Activated CD4-positive, alpha-beta memory T cell treated with anti-CD3 and anti-CD28 coated beads, Interleukin-2, amount 10 ng/mL, durations not matched to agents 7 days and 5 days (primary cell): ENCODE results near the gene TAGLN3. TPM values are rescaled to one million over a fixed set of nuclear protein-coding genes. Genes with fewer than 3 reads are reported as not detected.

Experiments
- CTCF ChIA-PET: fragments of 350-600 bp; sonication (Branson Sonifier 250); formaldehyde crosslinking; loops from one replicate; lab custom pipeline; 2021; ENCODE audit warnings: antibody characterized with exemption, inconsistent platforms; lab: Charles Lee
- POLR2A ChIA-PET: fragments of 350-600 bp; sonication (Branson Sonifier 250); formaldehyde crosslinking; loops from one replicate; lab custom pipeline; 2021; ENCODE audit warnings: antibody characterized with exemption; lab: Charles Lee
- DNase-seq: peaks from one replicate; pipeline ENCODE4 v3.0.0-alpha.2; 2020
- H3K27ac Mint-ChIP-seq: one replicate; pipeline ENCODE4 v1.8.0; 2021; ENCODE audit warnings: mild to moderate bottlenecking, mixed read lengths
- H3K27me3 Mint-ChIP-seq: one replicate; pipeline ENCODE4 v1.8.0; 2021; ENCODE audit warnings: mixed read lengths
- H3K36me3 Mint-ChIP-seq: one replicate; pipeline ENCODE4 v1.8.0; 2021; ENCODE audit warnings: low read depth, mixed read lengths
- H3K4me1 Mint-ChIP-seq: one replicate; pipeline ENCODE4 v1.8.0; 2021; ENCODE audit warnings: mixed read lengths
- H3K4me3 Mint-ChIP-seq: one replicate; pipeline ENCODE4 v1.8.0; 2021; ENCODE audit warnings: mild to moderate bottlenecking, mixed read lengths
- H3K9me3 Mint-ChIP-seq: one replicate; pipeline ENCODE4 v1.8.0; 2021; ENCODE audit warnings: mixed read lengths
- total RNA-seq, 2 experiments: library from RNA; stranded (reverse); gene quantifications; one replicate each; pipeline ENCODE4 v1.2.3, GENCODE V29; 2021

The TAGLN3 gene
- total RNA-seq, 2 experiments from 2014 or later, result 0.18 TPM; not detected in 1

GRCh38 chr3:112002096-112002971, 3.6 kb downstream of the TAGLN3 start:
- Mint-ChIP-seq H3K4me1 (peaks cover 29% of the 10 kb centered on the region), H3K4me3 (no peak overlapping the region), H3K9me3 (no peaks in the 10 kb centered on the region), H3K36me3 (no peaks in the 10 kb centered on the region), H3K27ac (peak overlapping the region; percentile 27), H3K27me3 (no peaks in the 10 kb centered on the region)
- CTCF ChIA-PET, result interaction anchor here (1.4 to 4.8 kb wide), 3 partner anchors 11 to 24 kb away, joined by 5 to 32 read pairs (median 29); partner anchors contain the start of gene ABHD10
- POLR2A ChIA-PET, result interaction anchor here (0.7 to 1.3 kb wide), 3 partner anchors 9 to 78 kb away, joined by 3 read pairs; no protein-coding TSS in a partner anchor
- DNase-seq, result no peak

DNA sequence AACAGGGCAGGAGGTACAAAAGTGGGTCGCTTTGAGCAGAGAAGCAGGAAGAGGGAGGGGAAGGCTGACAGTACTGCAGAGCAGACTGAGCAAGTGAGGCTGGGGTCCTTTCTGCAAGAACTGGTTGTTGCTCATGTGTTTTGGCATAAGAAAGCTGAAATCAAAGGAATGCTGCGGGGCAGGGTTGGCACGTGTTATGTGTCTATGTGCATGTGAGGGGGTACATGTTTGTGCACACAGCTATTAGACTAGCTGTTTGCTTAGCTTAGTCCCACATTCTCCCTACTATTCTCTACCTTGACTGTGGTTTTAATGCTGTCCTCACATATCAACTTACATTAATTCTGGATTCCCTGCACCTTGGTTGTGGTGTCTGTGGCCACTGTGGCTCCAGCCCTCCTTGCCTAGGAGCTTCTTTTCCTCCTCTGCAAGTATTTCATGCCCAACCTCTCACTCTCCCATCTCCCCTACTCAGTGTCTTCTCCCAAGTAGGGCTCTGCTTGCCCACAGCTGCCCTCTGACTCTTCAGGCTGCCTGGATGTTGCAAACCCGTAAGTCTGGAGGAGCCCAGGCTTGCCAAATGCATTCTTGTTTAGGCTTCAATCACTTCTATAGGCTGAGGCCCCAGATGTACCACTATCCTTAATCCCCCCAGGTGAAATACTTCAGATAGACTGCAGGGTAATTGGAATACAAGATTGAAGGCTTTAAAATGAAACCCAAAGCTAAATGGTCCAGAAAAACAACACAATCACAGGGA, 4.8 kb downstream of the TAGLN3 start:
- no peak for DNase-seq
- H3K27me3 Mint-ChIP-seq, result no peaks in the 10 kb centered on the region
- no peak overlapping the region for H3K4me3 Mint-ChIP-seq
- ChIA-PET POLR2A (interaction anchor here (0.7 to 1.3 kb wide), 2 partner anchors 10 to 79 kb away, joined by 3 read pairs; no protein-coding TSS in a partner anchor), CTCF (interaction anchor here (1.2 to 4.8 kb wide), 5 partner anchors 10 to 36 kb away, joined by 3 to 32 read pairs (median 5); partner anchors contain the start of gene ABHD10)
- H3K9me3 Mint-ChIP-seq, result no peaks in the 10 kb centered on the region
- H3K4me1 Mint-ChIP-seq, result peaks cover 29% of the 10 kb centered on the region
- H3K36me3 Mint-ChIP-seq, result no peaks in the 10 kb centered on the region
- no peak overlapping the region for H3K27ac Mint-ChIP-seq

- Mint-ChIP-seq H3K36me3 (no peaks in the 10 kb centered on the region), H3K9me3 (no peaks in the 10 kb centered on the region), H3K27ac (no peak overlapping the region), H3K4me1 (peaks cover 29% of the 10 kb centered on the region), H3K4me3 (no peak overlapping the region), H3K27me3 (no peaks in the 10 kb centered on the region)
- ChIA-PET CTCF (interaction anchor here (1.2 to 4.3 kb wide), 3 partner anchors 9 to 37 kb away, joined by 3 to 32 read pairs (median 5); no protein-coding TSS in a partner anchor), POLR2A (interaction anchor here (1.4 kb wide), 1 partner anchor 9 kb away, joined by 5 read pairs; no protein-coding TSS in a partner anchor)
- no peak for DNase-seq
These were observed 5.5 kb downstream of the TAGLN3 start for GRCh38 chr3:112004187-112004586.

DNA sequence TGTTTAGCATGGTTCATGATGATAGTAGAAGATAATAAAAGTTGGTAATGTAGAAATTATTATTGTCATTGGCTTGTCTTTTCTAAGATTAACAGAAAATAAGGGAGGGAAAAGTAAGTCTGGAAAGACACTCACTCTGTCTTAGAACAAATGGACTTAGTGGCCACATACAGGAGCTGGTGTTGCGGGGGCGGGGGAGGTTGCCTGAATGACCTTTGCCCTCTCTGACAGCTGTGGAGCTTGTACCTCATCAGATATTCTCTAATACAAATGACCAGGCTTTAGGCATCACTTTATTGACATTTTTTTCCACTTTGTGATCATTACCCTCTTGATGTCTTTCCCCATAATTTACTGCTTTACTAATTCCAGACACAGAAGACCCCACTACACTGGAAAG, 5.9 kb downstream of the TAGLN3 start:
- POLR2A ChIA-PET, result interaction anchor here (1.4 kb wide), 1 partner anchor 9 kb away, joined by 5 read pairs; no protein-coding TSS in a partner anchor
- Mint-ChIP-seq H3K27me3 (no peaks in the 10 kb centered on the region), H3K27ac (no peak overlapping the region), H3K4me1 (peaks cover 29% of the 10 kb centered on the region), H3K36me3 (no peaks in the 10 kb centered on the region), H3K4me3 (no peak overlapping the region), H3K9me3 (no peaks in the 10 kb centered on the region)
- DNase-seq, result no peak
- CTCF ChIA-PET, result interaction anchor here (1.2 to 4.3 kb wide), 3 partner anchors 8 to 37 kb away, joined by 3 to 32 read pairs (median 5); no protein-coding TSS in a partner anchor

DNA sequence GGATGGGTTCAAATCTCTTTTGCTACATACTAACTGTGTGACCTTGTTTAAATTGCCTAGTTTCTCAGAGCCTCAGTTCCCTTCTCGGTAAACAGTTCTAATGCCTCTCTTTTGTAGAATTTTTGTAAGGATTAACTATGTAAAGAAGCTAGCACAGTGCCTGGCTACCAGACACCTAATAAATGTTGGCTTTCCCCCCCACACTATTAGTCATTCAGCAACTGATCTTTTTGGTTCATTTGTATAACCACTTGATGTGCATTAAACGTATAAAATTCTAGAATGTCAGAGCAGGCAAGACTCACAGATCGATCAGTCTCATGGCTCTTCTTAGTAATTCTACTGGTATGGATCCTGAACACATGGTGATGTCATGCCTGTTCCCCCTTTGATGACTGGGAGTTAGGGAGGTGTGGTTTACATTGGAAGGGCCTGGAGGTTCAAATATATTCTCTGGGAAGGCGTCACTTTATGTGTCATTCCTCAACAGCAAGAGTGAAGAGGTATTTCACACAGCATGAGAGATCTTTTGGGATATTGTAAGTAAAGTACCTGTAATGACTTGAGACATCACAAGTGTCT, 6.5 kb downstream of the TAGLN3 start:
- H3K4me3 Mint-ChIP-seq, result no peak overlapping the region
- H3K27ac Mint-ChIP-seq, result no peak overlapping the region
- ChIA-PET CTCF (interaction anchor here (1.2 to 4.3 kb wide), 2 partner anchors 8 to 38 kb away, joined by 3 to 32 read pairs; no protein-coding TSS in a partner anchor), POLR2A (interaction anchor here (1.4 kb wide), 1 partner anchor 8 kb away, joined by 5 read pairs; no protein-coding TSS in a partner anchor)
- H3K4me1 Mint-ChIP-seq, result peaks cover 29% of the 10 kb centered on the region
- H3K9me3 Mint-ChIP-seq, result no peaks in the 10 kb centered on the region
- DNase-seq, result no peak
- H3K27me3 Mint-ChIP-seq, result no peaks in the 10 kb centered on the region
- H3K36me3 Mint-ChIP-seq, result no peaks in the 10 kb centered on the region

DNA sequence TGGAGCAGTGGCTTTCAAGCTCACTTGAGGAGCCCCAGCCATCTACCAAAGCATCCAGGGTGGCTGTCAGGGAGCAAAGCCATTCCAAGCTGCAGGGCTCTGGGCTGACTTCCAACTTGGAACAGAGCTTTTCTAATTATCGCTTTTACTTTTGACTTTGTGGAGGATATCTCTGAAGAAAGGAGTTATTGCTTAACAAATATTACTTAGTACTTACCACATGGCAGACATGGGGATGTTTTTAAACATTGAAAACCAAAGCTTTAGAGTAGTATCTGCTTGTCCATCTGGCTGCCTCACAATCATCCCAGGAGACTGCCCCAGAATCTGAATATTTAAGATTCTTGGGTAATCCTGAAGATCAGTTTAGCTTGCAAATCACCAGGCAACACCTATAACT, 8.9 kb downstream of the TAGLN3 start:
- ChIA-PET POLR2A (interaction anchor here (1.3 kb wide), 1 partner anchor 29 kb away, joined by 3 read pairs; the partner anchor contains the start of gene ABHD10), CTCF (interaction anchor here (3.3 kb wide), 1 partner anchor 19 kb away, joined by 15 read pairs; no protein-coding TSS in a partner anchor)
- no peaks in the 10 kb centered on the region for H3K27me3 Mint-ChIP-seq
- H3K27ac Mint-ChIP-seq, result no peak overlapping the region
- H3K36me3 Mint-ChIP-seq, result no peaks in the 10 kb centered on the region
- peaks cover 24% of the 10 kb centered on the region for H3K4me1 Mint-ChIP-seq
- H3K9me3 Mint-ChIP-seq, result no peaks in the 10 kb centered on the region
- no peak for DNase-seq
- no peak overlapping the region for H3K4me3 Mint-ChIP-seq

- CTCF ChIA-PET, result interaction anchor here (0.7 to 8.2 kb wide), 2 partner anchors 18 to 293 kb away, joined by 3 to 202 read pairs; no protein-coding TSS in a partner anchor
- peaks cover 20% of the 10 kb centered on the region for H3K4me1 Mint-ChIP-seq
- no peak for DNase-seq
- no peak overlapping the region for H3K4me3 Mint-ChIP-seq
- no peaks in the 10 kb centered on the region for H3K36me3 Mint-ChIP-seq
- no peaks in the 10 kb centered on the region for H3K27me3 Mint-ChIP-seq
- H3K9me3 Mint-ChIP-seq, result no peaks in the 10 kb centered on the region
- POLR2A ChIA-PET, result no interaction called here
- H3K27ac Mint-ChIP-seq, result no peak overlapping the region
These were observed 10.9 kb downstream of the TAGLN3 start for GRCh38 chr3:112009670-112010069.

GRCh38 chr3:112010636-112011035, 11.9 kb downstream of the TAGLN3 start:
- CTCF ChIA-PET, result interaction anchor here (4.2 to 8.2 kb wide), 2 partner anchors 19 to 293 kb away, joined by 87 to 202 read pairs; no protein-coding TSS in a partner anchor
- POLR2A ChIA-PET, result no interaction called here

GRCh38 chr3:112011376-112011940, 12.7 kb downstream of the TAGLN3 start:
- H3K4me1 Mint-ChIP-seq, result peaks cover 17% of the 10 kb centered on the region
- H3K9me3 Mint-ChIP-seq, result no peaks in the 10 kb centered on the region
- no peak overlapping the region for H3K4me3 Mint-ChIP-seq
- DNase-seq, result no peak
- POLR2A ChIA-PET, result no interaction called here
- H3K27me3 Mint-ChIP-seq, result no peaks in the 10 kb centered on the region
- CTCF ChIA-PET, result interaction anchor here (4.2 to 8.2 kb wide), 2 partner anchors 20 to 294 kb away, joined by 87 to 202 read pairs; no protein-coding TSS in a partner anchor
- H3K27ac Mint-ChIP-seq, result no peak overlapping the region
- no peaks in the 10 kb centered on the region for H3K36me3 Mint-ChIP-seq

More at GRCh38 chr3:112010636-112011035, 11.9 kb downstream of the TAGLN3 start:
- Mint-ChIP-seq H3K27me3 (no peaks in the 10 kb centered on the region), H3K4me3 (no peak overlapping the region), H3K36me3 (no peaks in the 10 kb centered on the region), H3K27ac (no peak overlapping the region), H3K4me1 (peaks cover 17% of the 10 kb centered on the region), H3K9me3 (no peaks in the 10 kb centered on the region)
- no peak for DNase-seq

DNA sequence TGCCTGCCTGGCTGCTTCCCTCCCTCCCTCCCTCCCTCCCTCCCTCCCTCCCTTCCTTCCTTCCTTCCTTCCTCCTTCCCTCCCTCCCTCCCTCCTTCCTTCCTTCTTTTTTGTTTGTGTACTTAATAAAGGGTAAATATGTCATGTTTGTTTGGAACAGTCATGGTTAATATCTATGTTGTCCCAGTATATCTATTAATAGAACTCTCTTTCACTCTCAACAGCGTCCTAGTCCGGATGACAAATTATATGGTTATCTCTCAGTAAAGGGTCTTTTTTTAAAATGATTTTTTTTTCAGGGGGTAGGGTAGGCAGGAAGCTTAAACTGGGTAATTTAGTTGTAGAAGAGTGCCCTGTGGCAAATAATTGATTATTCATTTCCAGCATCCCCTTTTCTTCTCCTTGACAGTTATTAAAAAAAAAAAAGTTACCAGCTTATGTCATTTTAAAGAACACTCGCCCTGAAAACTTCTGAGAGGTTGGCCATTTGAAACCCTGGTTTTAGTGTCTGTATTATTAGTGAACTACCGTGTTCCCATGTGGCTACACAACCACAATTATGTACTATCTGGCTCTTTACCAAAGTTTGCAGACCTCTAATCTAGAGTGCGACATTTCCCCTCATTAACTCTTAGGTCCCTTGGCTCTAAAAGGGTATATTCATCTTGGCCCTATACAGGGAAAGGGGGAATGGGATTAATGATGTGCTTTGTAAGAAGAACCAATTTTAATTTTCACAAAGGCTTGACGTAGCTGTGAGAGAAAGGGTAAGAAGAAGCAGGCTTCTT, 13.7 kb downstream of the TAGLN3 start:
- Mint-ChIP-seq H3K4me1 (peaks cover 17% of the 10 kb centered on the region), H3K27me3 (no peaks in the 10 kb centered on the region), H3K27ac (no peak overlapping the region), H3K4me3 (no peak overlapping the region), H3K9me3 (no peaks in the 10 kb centered on the region), H3K36me3 (no peaks in the 10 kb centered on the region)
- DNase-seq, result no peak
- CTCF ChIA-PET, result interaction anchor here (1.2 to 8.2 kb wide), 16 partner anchors 9 to 464 kb away, joined by 3 to 202 read pairs (median 10); partner anchors contain the start of genes ABHD10 and TMPRSS7
- POLR2A ChIA-PET, result interaction anchor here (1.5 kb wide), 1 partner anchor 23 kb away, joined by 7 read pairs; no protein-coding TSS in a partner anchor
